ENCODE measurements around the gene MICA. TPM values are rescaled to one million over a fixed set of nuclear protein-coding genes. Genes with fewer than 3 reads are reported as not detected.
A peak's percentile ranks its signal among the peaks of the same experiment; 100 is the strongest.

Gene MICA
- total RNA-seq (2011; cell fraction: chromatin; rRNA removed; ENCODE audit: low replicate concordance) = 35.0 and 75.6 TPM in 2 replicates
- total RNA-seq (2011; cell fraction: nucleolus; rRNA removed) = 77.2 and 77.4 TPM in 2 replicates
- 59.2 and 67.5 TPM in 2 replicates for total RNA-seq (2011; cell fraction: nucleoplasm; rRNA removed)
- 22.0 and 25.4 TPM in 2 replicates for total RNA-seq (2014; rRNA removed)
- 13.6 and 16.1 TPM in 2 replicates for total RNA-seq (2014; rRNA removed; fragmentation: Illumina TruSeq; extraction: Trizol)
- total RNA-seq (2015; rRNA removed; fragmentation: Illumina TruSeq; extraction: Trizol) = 16.1 and 16.7 TPM in 2 replicates
- 11.4 and 11.8 TPM in 2 replicates for total RNA-seq (2021)
- 24.6 and 32.7 TPM in 2 replicates for polyA plus RNA-seq (2011; rRNA removed)
- 27.7 and 40.0 TPM in 2 replicates for polyA plus RNA-seq (2011; cell fraction: cytosol; rRNA removed)
- 50.2 and 51.7 TPM in 2 replicates for polyA plus RNA-seq (2011; cell fraction: nucleus; rRNA removed)
- polyA plus RNA-seq (2012) = 14.4 and 20.5 TPM in 2 replicates
- 19.5 and 19.6 TPM in 2 replicates for polyA plus RNA-seq (2014; fragmentation: Illumina TruSeq; extraction: Trizol)
- polyA plus RNA-seq (2014; fragmentation: Nextera tagmentation; extraction: Ambion mirVana) = 10 to 100 TPM; 13.5 to 18.0 TPM
- polyA plus RNA-seq (2014; rRNA removed) = 15.3 and 20.2 TPM in 2 replicates
- 26.3 and 28.2 TPM in 2 replicates for polyA minus RNA-seq (2011; rRNA and poly(A)+ RNA removed)
- 12.5 and 16.1 TPM in 2 replicates for polyA minus RNA-seq (2011; cell fraction: cytosol; rRNA and poly(A)+ RNA removed)
- 8.2 and 14.7 TPM in 2 replicates for polyA minus RNA-seq (2011; cell fraction: nucleus; rRNA and poly(A)+ RNA removed)
- percentile 75 among the genes with signal in this experiment for Bru-seq, nascent RNA
- BruChase-seq, experiment 1, labeled RNA remaining after a 2-hour chase = percentile 81 among the genes with signal in this experiment
- BruChase-seq, experiment 2, labeled RNA remaining after a 6-hour chase = percentile 89 among the genes with signal in this experiment
- long read RNA-seq, experiment 1, transcript MICA-209 (6 exons, 1,386 nt) = major isoform, 30 of 43 reads
- long read RNA-seq, experiment 1, partial matches to known transcripts = 7 of 43 reads
- long read RNA-seq, experiment 1, other reads (novel, unspliced or antisense) = 5 of 43 reads
- long read RNA-seq, experiment 2, transcript MICA-209 (6 exons, 1,386 nt) = major isoform, 19 of 40 reads
- long read RNA-seq, experiment 2, partial matches to known transcripts = 14 of 40 reads
- long read RNA-seq, experiment 2, other reads (novel, unspliced or antisense) = 7 of 40 reads
- long read RNA-seq, experiment 3, transcript MICA-209 (6 exons, 1,386 nt) = major isoform, 13 of 17 reads
- long read RNA-seq, experiment 3, partial matches to known transcripts = 1 of 17 reads
- long read RNA-seq, experiment 3, other reads (novel, unspliced or antisense) = 2 of 17 reads

- WGBS (ENCODE audit: insufficient coverage, low coverage, missing lambda C conversion rate) = 1% methylated on average over 55 of the region's 58 CpGs
- Histone ChIP-seq H3K4me1 (replicated peaks in 1 of 2; ENCODE audit: control insufficient read depth in 2 of 2, insufficient read depth in 2 of 2, low read length in 2 of 2) (peaks cover 29 to 31% of the 10 kb centered on the region in 2 experiments; a peak in 4 of 5 replicates), H3K4me3 (peak within 1 kb of the TSS; percentile 50), H3K27me3 (ENCODE audit: control insufficient read depth in 2 of 2, insufficient read depth in 2 of 2, low read length in 2 of 2) (no peaks in the 10 kb centered on the region), H3K9me1 (ENCODE audit: control insufficient read depth, insufficient read depth, low read length) (no peaks in the 10 kb centered on the region), H3K9ac (ENCODE audit: insufficient read depth in 1 of 2, low read depth in 2 of 2, low read length in 2 of 2) (peak within 1 kb of the TSS; percentile 65 to 94; a peak in 3 of 4 replicates), H3K36me3 (ENCODE audit: control insufficient read depth, insufficient read depth, low read length) (no peaks in the 10 kb centered on the region), H3K27ac (ENCODE audit: extremely low read depth, low read depth, low read length) (peak within 1 kb of the TSS; percentile 24), H3K9me3 (replicated peaks; ENCODE audit: control insufficient read depth, insufficient read depth, low read depth, low read length) (no peaks in the 10 kb centered on the region), H2AFZ (ENCODE audit: low read depth, low read length) (peak within 1 kb of the TSS; percentile 81), H4K20me1 (replicated peaks; ENCODE audit: control insufficient read depth, insufficient read depth, low read length) (no peaks in the 10 kb centered on the region; the same call in 1 of the 2 replicates), H3K79me2 (ENCODE audit: control insufficient read depth, insufficient read depth, low read length) (peaks cover 72% of the 10 kb centered on the region), H3K4me2 (ENCODE audit: insufficient read depth, low read length) (peak within 1 kb of the TSS; percentile 85)
- ATAC-seq (peak; percentile 86), DNase-seq (ENCODE audit: extremely low read depth in 1 of 4, low spot score in 3 of 4) (peak; percentile 96 to 99 (median 98)), FAIRE-seq (peak; percentile 75)
- BruUV-seq (replicated peaks) = no TSS peak
- ChIA-PET POLR2A (interaction anchor here (0.6 to 2.3 kb wide), 12 partner anchors 10 to 790 kb away, joined by 3 to 7 read pairs (median 3); partner anchors contain the start of gene DDX39B), CTCF (ENCODE audit: low intra/inter-chr PET ratio) (no interaction called here)
- intact Hi-C loops (cut with micrococcal nuclease) (no loop called here), in situ Hi-C loops (cut with MboI) (loop anchor here (5.0 kb wide), 2 partner anchors 39 to 199 kb away; no protein-coding TSS in a partner anchor)
- peak; percentile 50; the same call in 1 of the 2 replicates for TF ChIP-seq SMAD4 (CRISPR knock-in tag; conservative IDR thresholded peaks at IDR 0.05)
- TF ChIP-seq EHMT2 (IDR thresholded peaks at IDR 0.05) = no peak
- TF ChIP-seq MEF2D (tag; conservative IDR thresholded peaks at IDR 0.05; ENCODE audit: low read depth) = no peak
- TF ChIP-seq SRSF1 (IDR thresholded peaks at IDR 0.05; ENCODE audit: low read depth, low read length) = no peak
- no peak for TF ChIP-seq ZFP36 (IDR thresholded peaks at IDR 0.05; ENCODE audit: low read depth, low read length, partially characterized antibody)
- no peak for TF ChIP-seq HNRNPK (IDR thresholded peaks at IDR 0.05; ENCODE audit: low read depth, low read length, poor library complexity, severe bottlenecking)
- TF ChIP-seq RFX7 (CRISPR knock-in tag; IDR thresholded peaks at IDR 0.05) = no peak
- no peak for TF ChIP-seq ZNF75A (CRISPR knock-in tag; IDR thresholded peaks at IDR 0.05)
- TF ChIP-seq NFE2 (IDR thresholded peaks at IDR 0.05; ENCODE audit: low read depth) = no peak
- no peak for TF ChIP-seq MCM2 (IDR thresholded peaks at IDR 0.05; ENCODE audit: low read depth)
- peak; percentile 55; the same call in 1 of the 2 replicates for TF ChIP-seq ELF4 (CRISPR knock-in tag; IDR thresholded peaks at IDR 0.05)
- peak; percentile 83; the same call in 1 of the 2 replicates for TF ChIP-seq HDAC2 (IDR thresholded peaks at IDR 0.05)
- no peak for TF ChIP-seq RBM25 (IDR thresholded peaks at IDR 0.05; ENCODE audit: low read depth, low read length, severe bottlenecking)
- no peak for TF ChIP-seq RBM15 (IDR thresholded peaks at IDR 0.05; ENCODE audit: insufficient read depth, low read length)
- TF ChIP-seq ZBTB12 (CRISPR knock-in tag; IDR thresholded peaks at IDR 0.05) = no peak
- TF ChIP-seq NR2C2 (CRISPR knock-in tag; IDR thresholded peaks at IDR 0.05) = 0 out of 2 replicates have a peak, but pooled peaks have one; percentile 39
- no peak for TF ChIP-seq NR2C2 (tag; IDR thresholded peaks at IDR 0.05)
Observed at GRCh38 chr6:31403283-31404060, at the start of gene MICA. Gene MICA, plus strand, starts transcription at chr6:31403595. Its CDS starts 38 bp downstream, at chr6:31403633.
